Immature natural killer cell (primary cell): ENCODE results near the gene MPPE1. TPM values are rescaled to one million over a fixed set of nuclear protein-coding genes. Genes with fewer than 3 reads are reported as not detected.
"Not testable (repeated sequence)": the region's sequence is repeated elsewhere in the genome, so short reads cannot be mapped to it uniquely, and the experiment has no call there.

Source experiments
- DNase-seq, 3 donors: peaks; one replicate each; pipeline ENCODE4 v3.0.0; 2022; ENCODE audit warnings: mixed read lengths in 1 of 3
- H3K27ac Mint-ChIP-seq, 6 donors: one replicate each; pipeline ENCODE4 v1.8.0; 2020; ENCODE audit warnings: mixed read lengths in 6 of 6, mild to moderate bottlenecking in 5 of 6, inconsistent platforms in 4 of 6, moderate library complexity in 3 of 6
- H3K27me3 Mint-ChIP-seq, 3 donors: one replicate each; pipeline ENCODE4 v1.8.0; 2020 to 2021; ENCODE audit warnings: low read depth in 3 of 3, mild to moderate bottlenecking in 3 of 3, mixed read lengths in 3 of 3, moderate library complexity in 3 of 3, inconsistent platforms in 1 of 3
- H3K36me3 Mint-ChIP-seq, 3 donors: one replicate each; pipeline ENCODE4 v1.8.0; 2020; ENCODE audit warnings: mixed read lengths in 3 of 3, inconsistent platforms in 2 of 3, mild to moderate bottlenecking in 2 of 3
- H3K4me1 Mint-ChIP-seq, 2 donors: one replicate each; pipeline ENCODE4 v1.8.0; 2020; ENCODE audit warnings: inconsistent platforms in 2 of 2, mild to moderate bottlenecking in 2 of 2, mixed read lengths in 2 of 2, moderate library complexity in 1 of 2
- H3K4me3 Mint-ChIP-seq, 5 donors: one replicate each; pipeline ENCODE4 v1.8.0; 2020; ENCODE audit warnings: mild to moderate bottlenecking in 5 of 5, mixed read lengths in 5 of 5, inconsistent platforms in 3 of 5, moderate library complexity in 3 of 5
- H3K9me3 Mint-ChIP-seq, 6 donors: one replicate each; pipeline ENCODE4 v1.8.0; 2020; ENCODE audit warnings: mild to moderate bottlenecking in 6 of 6, mixed read lengths in 6 of 6, inconsistent platforms in 4 of 6, moderate library complexity in 3 of 6
- polyA plus RNA-seq, 3 donors: library from polyadenylated mRNA; unstranded; fragments of 300-500 nt; fragmentation: Illumina TruSeq; gene quantifications; one replicate each; pipeline ENCODE4 v1.2.3, GENCODE V29; 2021

The MPPE1 gene
- polyA plus RNA-seq, 3 donors from 2014 or later: 65.0 to 81.0 (median 67.8) TPM

GRCh38 chr18:11945834-11946659, 37.9 kb upstream of the MPPE1 start:
- peak overlapping the region in 2 of 6 donors; percentile 62 to 70 for H3K27ac Mint-ChIP-seq
- H3K27me3 Mint-ChIP-seq: not testable (repeated sequence)
- peak overlapping the region; percentile 20 to 91 (median 84) for H3K4me3 Mint-ChIP-seq

GRCh38 chr18:11944786-11945185, 36.7 kb upstream of the MPPE1 start:
- no peak for DNase-seq
- no peaks in the 10 kb centered on the region for H3K36me3 Mint-ChIP-seq
- H3K27ac Mint-ChIP-seq: no peak overlapping the region
- H3K4me3 Mint-ChIP-seq: no peak overlapping the region
- peaks cover 18 to 26% of the 10 kb centered on the region in 2 donors for H3K4me1 Mint-ChIP-seq
- peaks cover 2 to 9% (median 9%) of the 10 kb centered on the region in 3 donors for H3K27me3 Mint-ChIP-seq
- no peaks in the 10 kb centered on the region for H3K9me3 Mint-ChIP-seq

More at GRCh38 chr18:11945834-11946659, 37.9 kb upstream of the MPPE1 start:
- not testable (repeated sequence) for H3K36me3 Mint-ChIP-seq, DNase-seq, H3K9me3 Mint-ChIP-seq
- peaks cover 18 to 26% of the 10 kb centered on the region in 2 donors for H3K4me1 Mint-ChIP-seq

- no peak overlapping the region for H3K4me3 Mint-ChIP-seq
- H3K9me3 Mint-ChIP-seq: no peaks in the 10 kb centered on the region
- no peak overlapping the region for H3K27ac Mint-ChIP-seq
- peaks cover 2 to 9% (median 9%) of the 10 kb centered on the region in 3 donors for H3K27me3 Mint-ChIP-seq
- H3K4me1 Mint-ChIP-seq: peaks cover 18 to 26% of the 10 kb centered on the region in 2 donors
- no peak for DNase-seq
- H3K36me3 Mint-ChIP-seq: no peaks in the 10 kb centered on the region
These were observed 36.1 kb upstream of the MPPE1 start for GRCh38 chr18:11944252-11944651.

GRCh38 chr18:11943551-11943950, 35.4 kb upstream of the MPPE1 start:
- Mint-ChIP-seq H3K36me3 (no peaks in the 10 kb centered on the region), H3K27ac (no peak overlapping the region), H3K9me3 (no peaks in the 10 kb centered on the region), H3K4me3 (no peak overlapping the region), H3K27me3 (peaks cover 2 to 9% (median 9%) of the 10 kb centered on the region in 3 donors), H3K4me1 (peaks cover 18 to 24% of the 10 kb centered on the region in 2 donors)
- DNase-seq: no peak

DNA sequence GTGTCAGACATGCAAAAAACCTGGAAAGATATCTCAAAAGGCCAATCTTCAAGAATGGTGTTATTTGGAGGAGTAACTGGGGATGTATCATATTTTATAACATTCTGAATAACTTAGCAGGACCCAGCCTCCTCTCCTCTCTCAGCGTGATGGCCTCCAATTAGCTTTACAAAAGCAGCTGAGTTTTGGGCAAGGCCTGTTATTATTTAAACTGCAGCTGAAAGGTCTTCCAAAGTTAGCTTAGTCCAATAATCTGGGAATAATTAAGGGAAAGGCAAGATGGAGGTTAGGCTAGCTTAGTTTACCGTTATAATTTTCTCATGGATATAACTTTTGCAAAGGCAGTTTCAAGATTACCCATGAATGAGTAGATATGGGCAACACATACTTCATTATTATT, 32.8 kb upstream of the MPPE1 start:
- DNase-seq: no peak
- Mint-ChIP-seq H3K4me3 (no peak overlapping the region), H3K27me3 (peaks cover 2 to 5% (median 3%) of the 10 kb centered on the region in 3 donors), H3K4me1 (peaks cover 4 to 14% of the 10 kb centered on the region in 2 donors), H3K27ac (no peak overlapping the region), H3K36me3 (no peaks in the 10 kb centered on the region), H3K9me3 (no peaks in the 10 kb centered on the region)

- Mint-ChIP-seq H3K27ac (no peak overlapping the region), H3K4me1 (no peaks in the 10 kb centered on the region), H3K4me3 (no peak overlapping the region), H3K9me3 (no peaks in the 10 kb centered on the region), H3K27me3 (peaks cover 0 to 3% (median 0%) of the 10 kb centered on the region in 3 donors), H3K36me3 (no peaks in the 10 kb centered on the region)
- DNase-seq: peak; percentile 62 to 66 (median 62)
These were observed 29.9 kb upstream of the MPPE1 start for GRCh38 chr18:11937874-11938478.

DNA sequence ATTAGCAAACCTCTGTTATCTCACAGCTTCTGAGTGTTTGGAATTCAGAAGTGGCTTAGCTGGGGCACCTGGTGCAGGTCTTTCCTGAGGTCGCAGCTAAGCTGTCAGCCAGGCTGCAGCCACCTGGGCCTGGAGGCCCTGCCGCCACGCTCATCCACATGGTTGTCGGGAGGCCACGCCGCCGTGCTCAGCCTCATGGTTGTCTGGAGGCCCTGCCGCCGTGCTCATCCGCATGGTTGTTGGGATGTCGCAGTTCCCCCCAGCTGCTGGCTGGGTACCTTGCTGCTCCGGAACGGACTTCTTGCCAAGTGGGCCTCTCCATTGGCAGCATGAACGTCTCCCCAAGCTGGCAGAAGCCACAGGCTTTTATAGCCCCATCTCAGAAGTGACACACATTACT, 24.3 kb upstream of the MPPE1 start:
- no peaks in the 10 kb centered on the region for H3K9me3 Mint-ChIP-seq
- H3K4me3 Mint-ChIP-seq: no peak overlapping the region
- peaks cover 2 to 9% of the 10 kb centered on the region in 2 donors for H3K4me1 Mint-ChIP-seq
- no peak overlapping the region for H3K27ac Mint-ChIP-seq
- no peak for DNase-seq
- H3K27me3 Mint-ChIP-seq: peaks cover 3 to 6% (median 4%) of the 10 kb centered on the region in 3 donors
- H3K36me3 Mint-ChIP-seq: no peaks in the 10 kb centered on the region

DNA sequence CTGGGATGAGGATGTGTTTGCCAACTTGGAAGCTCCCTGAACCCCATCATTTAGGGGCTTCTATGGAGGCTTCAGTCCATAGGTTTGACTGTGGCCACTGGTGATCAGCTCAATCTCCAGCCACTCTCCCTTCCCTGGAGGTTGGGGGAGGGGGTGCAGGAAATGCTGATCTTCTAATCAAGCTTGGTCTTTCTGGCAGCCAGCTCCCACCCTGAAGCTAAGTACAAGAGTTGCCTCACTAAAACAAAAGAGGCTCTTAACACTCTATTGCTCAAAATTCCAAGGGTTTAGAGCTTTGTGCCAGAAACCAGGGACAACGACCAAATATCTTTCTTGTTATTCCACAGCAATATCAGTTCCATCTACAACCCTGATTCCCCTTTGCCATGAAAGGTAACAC, 19.4 kb upstream of the MPPE1 start:
- H3K9me3 Mint-ChIP-seq: no peaks in the 10 kb centered on the region
- H3K27ac Mint-ChIP-seq: no peak overlapping the region

GRCh38 chr18:11925800-11926481, 17.8 kb upstream of the MPPE1 start:
- Mint-ChIP-seq H3K4me3 (no peak overlapping the region), H3K36me3 (no peaks in the 10 kb centered on the region), H3K27ac (no peak overlapping the region), H3K4me1 (peaks cover 2 to 18% of the 10 kb centered on the region in 2 donors), H3K27me3 (peaks cover under 1 to 6% (median 4%) of the 10 kb centered on the region in 3 donors), H3K9me3 (no peaks in the 10 kb centered on the region)
- no peak for DNase-seq

More for the DNA sequence above, 19.4 kb upstream of the MPPE1 start:
- no peaks in the 10 kb centered on the region for H3K36me3 Mint-ChIP-seq
- H3K27me3 Mint-ChIP-seq: peaks cover 3 to 6% (median 4%) of the 10 kb centered on the region in 3 donors
- peaks cover 2 to 18% of the 10 kb centered on the region in 2 donors for H3K4me1 Mint-ChIP-seq
- DNase-seq: no peak
- no peak overlapping the region for H3K4me3 Mint-ChIP-seq

DNA sequence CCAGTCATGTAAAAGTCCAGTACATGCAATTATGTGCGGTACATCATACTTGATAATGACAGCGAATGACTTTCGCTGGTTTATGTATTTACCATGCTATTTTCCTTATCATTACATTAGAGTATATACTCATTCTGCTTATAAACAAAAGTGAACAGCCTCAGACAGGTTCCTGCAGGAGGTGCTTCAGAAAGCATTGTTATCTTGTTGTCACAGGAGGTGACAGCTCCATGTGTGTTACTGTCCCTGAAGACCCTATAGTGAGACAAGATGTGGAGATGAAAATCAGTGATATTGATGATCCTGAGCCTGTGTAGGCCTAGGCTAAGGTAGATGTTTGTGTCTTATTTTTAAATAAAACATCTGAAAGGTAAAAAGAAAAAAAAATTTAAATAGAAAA, 15.3 kb upstream of the MPPE1 start:
- Mint-ChIP-seq H3K36me3 (no peaks in the 10 kb centered on the region), H3K4me3 (no peak overlapping the region), H3K27me3 (peaks cover 0 to 8% (median 6%) of the 10 kb centered on the region in 3 donors), H3K9me3 (no peaks in the 10 kb centered on the region), H3K27ac (no peak overlapping the region), H3K4me1 (peaks cover 2 to 18% of the 10 kb centered on the region in 2 donors)
- DNase-seq: no peak

GRCh38 chr18:11919522-11919921, 11.4 kb upstream of the MPPE1 start:
- not testable (repeated sequence) for H3K4me3 Mint-ChIP-seq, H3K9me3 Mint-ChIP-seq, H3K4me1 Mint-ChIP-seq, H3K27ac Mint-ChIP-seq, H3K36me3 Mint-ChIP-seq, DNase-seq, H3K27me3 Mint-ChIP-seq

DNA sequence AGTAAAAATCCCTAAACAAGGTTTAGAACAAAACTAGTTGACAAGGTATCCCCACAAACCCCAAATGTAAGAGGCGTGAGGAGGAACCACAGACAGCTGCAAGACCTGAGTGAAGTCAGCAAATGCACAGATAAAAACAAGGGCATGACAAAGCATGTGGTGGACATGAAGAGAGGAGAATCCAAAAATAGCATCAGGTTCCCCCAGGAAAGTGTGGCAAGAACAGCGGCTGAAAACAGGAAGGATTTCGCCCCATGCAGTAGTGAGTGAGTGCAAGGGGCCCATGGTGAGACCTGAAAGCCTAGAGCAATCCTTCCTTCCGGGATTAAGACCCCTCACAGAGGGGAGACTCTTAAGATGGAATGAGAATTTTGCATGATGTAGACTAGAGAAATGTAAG, 8.8 kb upstream of the MPPE1 start:
- H3K4me3 Mint-ChIP-seq, H3K36me3 Mint-ChIP-seq: not testable (repeated sequence)

GRCh38 chr18:11909591-11910026, 1.5 kb upstream of the MPPE1 start:
- Mint-ChIP-seq H3K27ac (peak overlapping the region; percentile 89 to 95 (median 90)), H3K27me3 (peaks cover 0 to 12% (median 10%) of the 10 kb centered on the region in 3 donors), H3K4me1 (peaks cover 23 to 35% of the 10 kb centered on the region in 2 donors), H3K4me3 (peak overlapping the region; percentile 86 to 91 (median 87)), H3K36me3 (peaks cover 0 to 11% (median 0%) of the 10 kb centered on the region in 3 donors), H3K9me3 (no peaks in the 10 kb centered on the region)
- peak; percentile 9 to 11 (median 10) for DNase-seq

More for the DNA sequence above, 8.8 kb upstream of the MPPE1 start:
- H3K27ac Mint-ChIP-seq, H3K27me3 Mint-ChIP-seq, H3K9me3 Mint-ChIP-seq, DNase-seq, H3K4me1 Mint-ChIP-seq: not testable (repeated sequence)

DNA sequence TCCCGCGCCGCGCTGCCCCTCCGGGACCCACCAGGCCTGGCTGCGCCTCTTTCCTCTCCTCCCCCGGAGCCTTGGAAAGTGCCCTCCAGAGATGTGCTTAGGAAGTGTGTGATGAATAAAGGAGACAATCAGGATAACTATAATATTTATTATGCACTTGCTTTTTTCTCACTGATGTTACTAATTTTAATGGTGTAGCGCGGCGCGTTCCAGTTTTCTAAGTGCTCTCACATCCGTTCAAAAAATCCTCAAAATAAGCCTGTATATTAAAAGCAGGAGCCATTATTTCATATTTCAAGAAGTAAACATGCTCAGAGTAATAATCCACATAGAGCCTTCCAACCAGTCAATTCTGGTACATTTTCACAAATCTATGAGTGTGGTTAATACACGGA, 941 bp upstream of the MPPE1 start:
- Mint-ChIP-seq H3K4me1 (peaks cover 23 to 36% of the 10 kb centered on the region in 2 donors), H3K27me3 (peaks cover 0 to 12% (median 10%) of the 10 kb centered on the region in 3 donors), H3K27ac (peak overlapping the region; percentile 89 to 95 (median 90)), H3K9me3 (no peaks in the 10 kb centered on the region), H3K4me3 (peak overlapping the region; percentile 86 to 91 (median 87)), H3K36me3 (peaks cover 0 to 11% (median 0%) of the 10 kb centered on the region in 3 donors)
- DNase-seq: no peak
